ENCODE data around the gene CALN1. TPM values are rescaled to one million over a fixed set of nuclear protein-coding genes. Genes with fewer than 3 reads are reported as not detected.

CALN1 gene
- total RNA-seq, 1 experiment from 2014 or later, result 0.05 TPM

DNA sequence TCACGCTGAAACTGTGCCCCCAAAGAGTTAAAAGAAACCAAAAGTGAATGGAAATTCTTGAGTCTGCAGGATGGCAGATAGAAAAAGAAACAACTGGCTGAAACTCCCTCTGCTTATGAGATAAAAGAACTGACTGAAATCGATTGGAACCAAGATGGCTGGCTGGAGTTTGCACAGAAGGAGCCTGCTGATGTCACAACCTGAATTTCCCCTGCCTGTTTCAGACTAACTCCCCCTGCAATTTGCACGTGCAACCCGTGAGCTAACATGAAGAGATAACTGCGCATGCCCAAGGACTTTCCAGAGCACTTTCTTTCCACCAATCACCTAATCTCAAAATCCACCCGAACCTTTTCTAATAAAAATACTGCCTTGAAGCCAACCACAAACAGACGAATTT is 435.5 kb downstream of the CALN1 start:
- Histone ChIP-seq H3K36me3 (ENCODE audit: control insufficient read depth, insufficient read depth, low read length) (no peaks in the 10 kb centered on the region), H3K9me3 (ENCODE audit: control insufficient read depth, insufficient read depth, low read depth, low read length) (no peaks in the 10 kb centered on the region), H3K27ac (ENCODE audit: low read length) (no peak overlapping the region), H3K4me3 (ENCODE audit: low read depth in 2 of 2, low read length in 2 of 2) (no peak overlapping the region), H3K4me1 (ENCODE audit: control insufficient read depth, insufficient read depth, low read length) (no peaks in the 10 kb centered on the region), H3K27me3 (ENCODE audit: control insufficient read depth, insufficient read depth, low read length) (no peaks in the 10 kb centered on the region)
- in situ Hi-C loops (cut with HindIII; ENCODE audit: low pct_unique_long_range_greater_than_20kb, low sequenced_read_pairs) (no loop called here), intact Hi-C loops (cut with micrococcal nuclease; ENCODE audit: unreplicated experiment) (no loop called here)
- ChIA-PET POLR2A (no interaction called here), CTCF (no interaction called here)
- TF ChIP-seq TCF7L2 (IDR thresholded peaks at IDR 0.05; ENCODE audit: low read depth, low read length), result no peak
- TF ChIP-seq, protein P1, sequence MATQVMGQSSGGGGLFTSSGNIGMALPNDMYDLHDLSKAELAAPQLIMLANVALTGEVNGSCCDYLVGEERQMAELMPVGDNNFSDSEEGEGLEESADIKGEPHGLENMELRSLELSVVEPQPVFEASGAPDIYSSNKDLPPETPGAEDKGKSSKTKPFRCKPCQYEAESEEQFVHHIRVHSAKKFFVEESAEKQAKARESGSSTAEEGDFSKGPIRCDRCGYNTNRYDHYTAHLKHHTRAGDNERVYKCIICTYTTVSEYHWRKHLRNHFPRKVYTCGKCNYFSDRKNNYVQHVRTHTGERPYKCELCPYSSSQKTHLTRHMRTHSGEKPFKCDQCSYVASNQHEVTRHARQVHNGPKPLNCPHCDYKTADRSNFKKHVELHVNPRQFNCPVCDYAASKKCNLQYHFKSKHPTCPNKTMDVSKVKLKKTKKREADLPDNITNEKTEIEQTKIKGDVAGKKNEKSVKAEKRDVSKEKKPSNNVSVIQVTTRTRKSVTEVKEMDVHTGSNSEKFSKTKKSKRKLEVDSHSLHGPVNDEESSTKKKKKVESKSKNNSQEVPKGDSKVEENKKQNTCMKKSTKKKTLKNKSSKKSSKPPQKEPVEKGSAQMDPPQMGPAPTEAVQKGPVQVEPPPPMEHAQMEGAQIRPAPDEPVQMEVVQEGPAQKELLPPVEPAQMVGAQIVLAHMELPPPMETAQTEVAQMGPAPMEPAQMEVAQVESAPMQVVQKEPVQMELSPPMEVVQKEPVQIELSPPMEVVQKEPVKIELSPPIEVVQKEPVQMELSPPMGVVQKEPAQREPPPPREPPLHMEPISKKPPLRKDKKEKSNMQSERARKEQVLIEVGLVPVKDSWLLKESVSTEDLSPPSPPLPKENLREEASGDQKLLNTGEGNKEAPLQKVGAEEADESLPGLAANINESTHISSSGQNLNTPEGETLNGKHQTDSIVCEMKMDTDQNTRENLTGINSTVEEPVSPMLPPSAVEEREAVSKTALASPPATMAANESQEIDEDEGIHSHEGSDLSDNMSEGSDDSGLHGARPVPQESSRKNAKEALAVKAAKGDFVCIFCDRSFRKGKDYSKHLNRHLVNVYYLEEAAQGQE (IDR thresholded peaks at IDR 0.05; ENCODE audit: insufficient read depth in 1 of 2, low read depth in 2 of 2, low read length in 1 of 2), result no peak
- TF ChIP-seq SIN3A (IDR thresholded peaks at IDR 0.05; ENCODE audit: borderline replicate concordance, insufficient read depth, low read depth, low read length), result no peak
- TF ChIP-seq POLR2AphosphoS5 (IDR thresholded peaks at IDR 0.05; ENCODE audit: low read depth, low read length), result no peak
- TF ChIP-seq, protein P2, sequence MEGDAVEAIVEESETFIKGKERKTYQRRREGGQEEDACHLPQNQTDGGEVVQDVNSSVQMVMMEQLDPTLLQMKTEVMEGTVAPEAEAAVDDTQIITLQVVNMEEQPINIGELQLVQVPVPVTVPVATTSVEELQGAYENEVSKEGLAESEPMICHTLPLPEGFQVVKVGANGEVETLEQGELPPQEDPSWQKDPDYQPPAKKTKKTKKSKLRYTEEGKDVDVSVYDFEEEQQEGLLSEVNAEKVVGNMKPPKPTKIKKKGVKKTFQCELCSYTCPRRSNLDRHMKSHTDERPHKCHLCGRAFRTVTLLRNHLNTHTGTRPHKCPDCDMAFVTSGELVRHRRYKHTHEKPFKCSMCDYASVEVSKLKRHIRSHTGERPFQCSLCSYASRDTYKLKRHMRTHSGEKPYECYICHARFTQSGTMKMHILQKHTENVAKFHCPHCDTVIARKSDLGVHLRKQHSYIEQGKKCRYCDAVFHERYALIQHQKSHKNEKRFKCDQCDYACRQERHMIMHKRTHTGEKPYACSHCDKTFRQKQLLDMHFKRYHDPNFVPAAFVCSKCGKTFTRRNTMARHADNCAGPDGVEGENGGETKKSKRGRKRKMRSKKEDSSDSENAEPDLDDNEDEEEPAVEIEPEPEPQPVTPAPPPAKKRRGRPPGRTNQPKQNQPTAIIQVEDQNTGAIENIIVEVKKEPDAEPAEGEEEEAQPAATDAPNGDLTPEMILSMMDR (IDR thresholded peaks at IDR 0.05), result no peak
- BruUV-seq (replicated peaks), result no TSS peak
- DNase-seq (ENCODE audit: low read depth, low spot score), result no peak
- no peak for ATAC-seq

DNA sequence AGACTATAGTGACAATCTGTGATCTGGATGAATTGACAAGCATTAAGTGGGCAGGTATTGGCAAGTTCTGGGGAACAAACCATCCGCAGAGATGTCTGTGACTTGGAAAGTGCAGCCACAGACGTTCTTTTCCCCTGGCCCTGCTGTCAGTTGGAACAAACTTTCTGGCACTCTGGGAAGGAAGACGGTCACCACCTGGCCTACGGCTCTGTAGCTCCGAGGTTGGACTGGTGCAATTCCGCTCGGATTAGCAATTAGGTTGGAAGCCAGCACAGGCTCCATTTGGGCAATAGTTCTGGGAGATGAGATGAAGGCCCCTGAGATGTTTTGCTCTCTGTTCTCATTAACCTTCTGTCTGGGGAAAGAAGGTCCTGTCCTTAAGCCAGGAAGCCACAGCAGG is 437.5 kb downstream of the CALN1 start:
- in situ Hi-C loops (cut with HindIII; ENCODE audit: low pct_unique_long_range_greater_than_20kb, low sequenced_read_pairs) (no loop called here), intact Hi-C loops (cut with micrococcal nuclease; ENCODE audit: unreplicated experiment) (no loop called here)
- POLR2A ChIA-PET, result no interaction called here
- Histone ChIP-seq H3K4me1 (ENCODE audit: control insufficient read depth, insufficient read depth, low read length) (no peaks in the 10 kb centered on the region), H3K4me3 (ENCODE audit: low read depth in 2 of 2, low read length in 2 of 2) (no peak overlapping the region), H3K9me3 (ENCODE audit: control insufficient read depth, insufficient read depth, low read depth, low read length) (no peaks in the 10 kb centered on the region), H3K27me3 (ENCODE audit: control insufficient read depth, insufficient read depth, low read length) (no peaks in the 10 kb centered on the region; the same call in 1 of the 2 replicates), H3K27ac (ENCODE audit: low read length) (no peak overlapping the region), H3K36me3 (ENCODE audit: control insufficient read depth, insufficient read depth, low read length) (no peaks in the 10 kb centered on the region)
- TF ChIP-seq SIN3A (IDR thresholded peaks at IDR 0.05; ENCODE audit: borderline replicate concordance, insufficient read depth, low read depth, low read length), result no peak
- no peak for TF ChIP-seq TCF7L2 (IDR thresholded peaks at IDR 0.05; ENCODE audit: low read depth, low read length)
- TF ChIP-seq POLR2AphosphoS5 (IDR thresholded peaks at IDR 0.05; ENCODE audit: low read depth, low read length), result no peak
- TF ChIP-seq, protein P2 (IDR thresholded peaks at IDR 0.05), result no peak
- TF ChIP-seq, protein P1 (IDR thresholded peaks at IDR 0.05; ENCODE audit: insufficient read depth in 1 of 2, low read depth in 2 of 2, low read length in 1 of 2), result no peak
- no TSS peak for BruUV-seq (replicated peaks)
- ATAC-seq, result no peak
- DNase-seq (ENCODE audit: low read depth, low spot score), result no peak
- CTCF ChIA-PET, result no interaction called here

Data from Panc1 (cell line).